Keratinocyte (primary cell): ENCODE data around the gene ASIC1. TPM values are rescaled to one million over a fixed set of nuclear protein-coding genes. Genes with fewer than 3 reads are reported as not detected.

Experiments
- DNase-seq: peaks from one replicate; pipeline ENCODE4 v3.0.0-alpha.2; 2011; ENCODE audit warnings: low read depth, missing footprints, low spot score
- FAIRE-seq: peaks from 2 replicates; lab custom pipeline; 2011; peaks lifted over from hg19 to GRCh38; lab: Jason Lieb, UNC
- H2AFZ ChIP-seq: 2 replicates; pipeline ENCODE4 v1.6.0; 2012; ENCODE audit warnings: low read length, control low read depth, inconsistent platforms; ENCODE audit not compliant: control insufficient read depth
- H3K27ac ChIP-seq: 2 replicates; pipeline ENCODE4 v1.5.1; 2011; ENCODE audit warnings: low read length; ENCODE audit not compliant: control insufficient read depth, insufficient read depth
- H3K27me3 ChIP-seq: 3 replicates; pipeline ENCODE4 v1.6.0; 2011; ENCODE audit warnings: low read length; ENCODE audit not compliant: control insufficient read depth, insufficient read depth; ENCODE audit errors: extremely low read depth
- H3K36me3 ChIP-seq, 2 experiments: 2 replicates in 1 of 2; 3 replicates in 1 of 2; pipeline ENCODE4 v1.5.1; 2011; ENCODE audit warnings: low read length in 2 of 2, mild to moderate bottlenecking in 1 of 2; ENCODE audit not compliant: control insufficient read depth in 2 of 2, insufficient read depth in 2 of 2; ENCODE audit errors: extremely low read depth in 1 of 2
- H3K4me1 ChIP-seq: 3 replicates; pipeline ENCODE4 v1.5.1; 2011; ENCODE audit warnings: low read length; ENCODE audit not compliant: control insufficient read depth, insufficient read depth; ENCODE audit errors: extremely low read depth
- H3K4me2 ChIP-seq: 3 replicates; pipeline ENCODE4 v1.6.0; 2011; ENCODE audit warnings: low read depth, low read length; ENCODE audit not compliant: control insufficient read depth, insufficient read depth; ENCODE audit errors: extremely low read depth
- H3K4me3 ChIP-seq, 3 experiments: fragments of 200-600 bp in 1 of 3; sonication (generic) in 1 of 3; 2 replicates in 2 of 3; 3 replicates in 1 of 3; pipeline ENCODE4 v1.5.1; 2011 to 2016; ENCODE audit warnings: low read length in 3 of 3, mild to moderate bottlenecking in 3 of 3, control low read depth in 2 of 3, inconsistent platforms in 1 of 3, low read depth in 1 of 3, mixed read lengths in 1 of 3, mixed run types in 1 of 3, moderate library complexity in 1 of 3; ENCODE audit not compliant: control insufficient read depth in 2 of 3, insufficient read depth in 2 of 3; ENCODE audit errors: extremely low read depth in 1 of 3
- H3K79me2 ChIP-seq: 2 replicates; pipeline ENCODE4 v1.6.0; 2012; ENCODE audit warnings: low read length; ENCODE audit not compliant: control insufficient read depth, insufficient read depth
- H3K9ac ChIP-seq: 3 replicates; pipeline ENCODE4 v1.6.0; 2011; ENCODE audit warnings: low read length; ENCODE audit not compliant: control insufficient read depth, insufficient read depth; ENCODE audit errors: extremely low read depth
- H3K9me1 ChIP-seq: 3 replicates; pipeline ENCODE4 v1.6.0; 2011; ENCODE audit warnings: low read length; ENCODE audit not compliant: control insufficient read depth, insufficient read depth; ENCODE audit errors: extremely low read depth
- H3K9me3 ChIP-seq: 2 replicates; pipeline ENCODE4 v1.5.1; 2012; ENCODE audit warnings: low read depth, low read length; ENCODE audit not compliant: control insufficient read depth
- H4K20me1 ChIP-seq: 3 replicates; pipeline ENCODE4 v1.6.0; 2011; ENCODE audit warnings: low read length; ENCODE audit not compliant: control insufficient read depth, insufficient read depth; ENCODE audit errors: extremely low read depth
- EZH2 ChIP-seq: IDR thresholded peaks from one replicate; pipeline ENCODE4 v1.6.1; 2012; ENCODE audit warnings: inconsistent platforms, mild to moderate bottlenecking, low read length, moderate library complexity
- dilution Hi-C: fragments of 300-500 bp; cut with MboI; formaldehyde crosslinking; loops from one replicate; pipeline ENCODE4 v1.7.0; 2020; ENCODE audit warnings: low sequenced_read_pairs; ENCODE audit not compliant: extremely low pct_ligation_motif_present
- polyA plus RNA-seq, 5 experiments: library from polyadenylated mRNA; depleted of rRNA in 3 of 5; stranded (reverse) in 3 of 5; stranded (forward) in 1 of 5; unstranded in 1 of 5; fragments of >200 nt; gene quantifications; 1 replicate in 1 of 5; 2 replicates in 3 of 5; 3 replicates in 1 of 5; pipeline versions ENCODE4 v1.2.1 to v1.2.3, GENCODE V29; 2011 to 2012; ENCODE audit warnings: missing spikeins in 2 of 5, low read depth in 1 of 5, low replicate concordance in 1 of 5
- TF ChIP-seq, protein P1 (sequence below), 3 experiments: IDR thresholded peaks in 1 of 3; conservative IDR thresholded peaks in 1 of 3; optimal IDR thresholded peaks in 1 of 3; 2 replicates in 2 of 3; 3 replicates in 1 of 3; pipeline versions ENCODE3 to v1.5.1; 2011; ENCODE audit warnings: low read length in 3 of 3, mild to moderate bottlenecking in 3 of 3, moderate library complexity in 2 of 3, control low read depth in 1 of 3, inconsistent platforms in 1 of 3; ENCODE audit not compliant: insufficient read depth in 2 of 3; ENCODE audit errors: extremely low read depth in 1 of 3

Gene ASIC1
- polyA plus RNA-seq, 1 donor (not counting 4 experiments of a cell fraction or from before 2014, with no cell fraction given) = 5.7 TPM

- FAIRE-seq (no peak), DNase-seq (no peak)
- no peaks in the 10 kb centered on the region for H4K20me1 ChIP-seq
- H3K4me2 ChIP-seq = no peak overlapping the region
- no peaks in the 10 kb centered on the region for H3K9me3 ChIP-seq
- H3K4me3 ChIP-seq = no peak overlapping the region
- no peak overlapping the region for H2AFZ ChIP-seq
- H3K4me1 ChIP-seq = peaks cover 8% of the 10 kb centered on the region
- H3K9ac ChIP-seq = no peak overlapping the region
- H3K9me1 ChIP-seq = no peaks in the 10 kb centered on the region
- TF ChIP-seq, protein P1, sequence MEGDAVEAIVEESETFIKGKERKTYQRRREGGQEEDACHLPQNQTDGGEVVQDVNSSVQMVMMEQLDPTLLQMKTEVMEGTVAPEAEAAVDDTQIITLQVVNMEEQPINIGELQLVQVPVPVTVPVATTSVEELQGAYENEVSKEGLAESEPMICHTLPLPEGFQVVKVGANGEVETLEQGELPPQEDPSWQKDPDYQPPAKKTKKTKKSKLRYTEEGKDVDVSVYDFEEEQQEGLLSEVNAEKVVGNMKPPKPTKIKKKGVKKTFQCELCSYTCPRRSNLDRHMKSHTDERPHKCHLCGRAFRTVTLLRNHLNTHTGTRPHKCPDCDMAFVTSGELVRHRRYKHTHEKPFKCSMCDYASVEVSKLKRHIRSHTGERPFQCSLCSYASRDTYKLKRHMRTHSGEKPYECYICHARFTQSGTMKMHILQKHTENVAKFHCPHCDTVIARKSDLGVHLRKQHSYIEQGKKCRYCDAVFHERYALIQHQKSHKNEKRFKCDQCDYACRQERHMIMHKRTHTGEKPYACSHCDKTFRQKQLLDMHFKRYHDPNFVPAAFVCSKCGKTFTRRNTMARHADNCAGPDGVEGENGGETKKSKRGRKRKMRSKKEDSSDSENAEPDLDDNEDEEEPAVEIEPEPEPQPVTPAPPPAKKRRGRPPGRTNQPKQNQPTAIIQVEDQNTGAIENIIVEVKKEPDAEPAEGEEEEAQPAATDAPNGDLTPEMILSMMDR (optimal IDR thresholded peaks at IDR 0.05 in 1 of 3, IDR thresholded peaks at IDR 0.05 in 1 of 3, conservative IDR thresholded peaks at IDR 0.05 in 1 of 3; ENCODE audit: extremely low read depth in 1 of 3, insufficient read depth in 2 of 3, low read length in 3 of 3) = no peak
- no peak for TF ChIP-seq EZH2
- no peaks in the 10 kb centered on the region for H3K27me3 ChIP-seq
- H3K36me3 ChIP-seq = peaks cover 0 to 1% of the 10 kb centered on the region in 2 experiments
- H3K27ac ChIP-seq = no peak overlapping the region
- dilution Hi-C loops = loop anchor here (10.0 to 25.0 kb wide), 2 partner anchors 58 to 201 kb away; no protein-coding TSS in a partner anchor
- no peaks in the 10 kb centered on the region for H3K79me2 ChIP-seq
Measured at GRCh38 chr12:50062728-50063460, 5.5 kb downstream of the ASIC1 start.

DNA sequence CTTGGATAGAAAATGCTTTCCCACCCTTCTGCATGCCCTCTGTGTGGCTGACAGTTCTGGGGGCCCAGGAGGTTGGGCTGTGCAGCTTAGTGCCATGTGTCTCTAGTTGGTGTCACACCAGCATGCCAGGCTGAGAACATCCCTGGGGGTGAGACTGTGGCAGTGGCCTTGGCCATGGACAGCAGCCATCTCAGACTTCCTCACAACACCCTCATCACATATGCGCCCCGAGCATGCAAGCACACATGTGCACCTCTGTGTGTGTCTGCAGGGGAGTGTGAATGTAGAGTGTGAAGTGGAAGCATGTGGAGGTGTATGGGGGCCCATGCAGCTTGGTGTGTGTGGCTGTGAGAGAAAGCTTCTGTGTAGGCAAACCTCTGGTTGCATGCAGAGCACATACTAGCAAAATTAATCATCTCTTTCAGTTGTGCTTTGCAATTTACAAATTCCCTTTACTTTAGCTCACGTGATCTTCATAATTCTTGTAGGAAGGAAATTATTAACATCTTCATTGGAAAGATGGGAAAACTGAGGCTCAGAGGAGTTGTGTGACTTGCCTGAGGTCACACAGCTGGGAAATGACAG is 8.4 kb downstream of the ASIC1 start:
- Histone ChIP-seq H3K27me3 (no peaks in the 10 kb centered on the region), H3K9me3 (no peaks in the 10 kb centered on the region), H2AFZ (no peak overlapping the region), H4K20me1 (no peaks in the 10 kb centered on the region), H3K36me3 (peaks cover 0 to 1% of the 10 kb centered on the region in 2 experiments), H3K4me1 (peaks cover 11% of the 10 kb centered on the region), H3K4me2 (no peak overlapping the region), H3K27ac (no peak overlapping the region), H3K4me3 (no peak overlapping the region), H3K9me1 (no peaks in the 10 kb centered on the region), H3K9ac (no peak overlapping the region), H3K79me2 (no peaks in the 10 kb centered on the region)
- no peak for DNase-seq
- dilution Hi-C loops = loop anchor here (10.0 to 25.0 kb wide), 2 partner anchors 61 to 204 kb away; no protein-coding TSS in a partner anchor
- FAIRE-seq = no peak
- TF ChIP-seq, protein P1 (optimal IDR thresholded peaks at IDR 0.05 in 1 of 3, IDR thresholded peaks at IDR 0.05 in 1 of 3, conservative IDR thresholded peaks at IDR 0.05 in 1 of 3; ENCODE audit: extremely low read depth in 1 of 3, insufficient read depth in 2 of 3, low read length in 3 of 3) = no peak
- no peak for TF ChIP-seq EZH2
